NCI-H526 (cell line): ENCODE measurements around the gene KLRC3.
A peak's percentile ranks its signal among the peaks of the same experiment; 100 is the strongest.
"Not testable (repeated sequence)": the region's sequence is repeated elsewhere in the genome, so short reads cannot be mapped to it uniquely, and the experiment has no call there.

Experiments used
- DNase-seq, 2 experiments: peaks; one replicate each; lab custom pipeline; 2025; lab: John Stamatoyannopoulos, UW

Gene KLRC3

GRCh38 chr12:10400829-10401228 lies 19.6 kb downstream of the KLRC3 start:
- no peak for DNase-seq

DNA sequence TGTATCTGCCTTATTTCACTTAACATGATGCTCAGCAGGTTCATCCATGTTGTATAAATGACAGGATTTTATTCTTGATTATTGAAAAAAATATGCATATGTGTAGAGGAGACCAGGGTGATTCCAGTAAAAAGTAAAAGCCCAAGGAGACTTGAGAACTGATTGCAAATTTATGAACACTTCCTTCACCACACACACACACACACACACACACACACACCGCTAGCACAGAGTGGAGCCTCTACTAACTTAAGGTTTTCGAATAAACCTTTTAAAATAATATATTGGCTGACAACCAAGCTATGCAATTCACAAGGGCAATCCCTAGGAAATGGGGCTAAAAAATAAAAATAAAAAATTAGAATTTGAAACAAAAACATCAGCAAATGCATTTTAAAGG lies 22.2 kb downstream of the KLRC3 start:
- DNase-seq, result no peak

DNA sequence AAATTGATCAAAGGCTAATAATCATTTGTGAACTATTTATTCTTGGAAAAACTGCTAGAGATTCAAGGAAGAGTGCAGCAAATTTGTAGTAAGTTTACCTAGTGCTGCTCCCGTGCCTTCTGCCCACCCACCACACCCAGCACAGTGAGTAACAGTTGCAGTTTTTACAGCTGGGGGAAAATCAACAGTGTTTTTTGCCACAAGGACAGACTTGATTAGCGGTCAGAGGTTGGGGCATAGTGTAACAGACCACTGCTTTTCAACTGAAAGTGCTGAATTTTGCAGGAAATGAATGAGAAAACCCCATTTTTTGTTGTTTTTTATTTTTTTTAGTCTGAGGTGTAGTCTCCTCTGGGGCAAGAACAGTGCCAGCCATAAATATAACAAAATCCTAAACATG lies 23.1 kb downstream of the KLRC3 start:
- DNase-seq, result no peak

DNA sequence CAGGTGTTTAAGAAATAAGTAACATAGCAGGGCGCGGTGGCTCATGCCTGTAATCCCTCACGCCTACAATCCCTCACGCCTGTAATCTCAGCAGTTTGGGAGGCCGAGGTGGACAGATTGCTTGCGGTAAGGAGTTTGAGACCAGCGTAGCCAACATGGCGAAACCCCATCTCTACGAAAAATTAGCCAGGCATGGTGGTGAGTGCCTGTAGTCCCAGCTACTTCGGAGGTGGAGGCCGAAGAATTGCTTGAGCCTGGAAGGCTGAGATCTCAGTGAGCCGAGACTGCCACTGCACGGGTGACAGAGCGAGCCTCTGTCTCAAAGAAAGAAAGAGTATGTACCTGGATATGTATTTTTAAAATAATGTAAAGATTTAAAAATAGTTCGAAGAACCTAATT lies 24.2 kb downstream of the KLRC3 start:
- not testable (repeated sequence) for DNase-seq

GRCh38 chr12:10395390-10395998 lies 24.9 kb downstream of the KLRC3 start:
- DNase-seq, result peak; percentile 48 to 74

GRCh38 chr12:10394531-10395152 lies 25.8 kb downstream of the KLRC3 start:
- DNase-seq, result not testable (repeated sequence)

GRCh38 chr12:10393291-10393690 lies 27.1 kb downstream of the KLRC3 start:
- DNase-seq, result no peak

DNA sequence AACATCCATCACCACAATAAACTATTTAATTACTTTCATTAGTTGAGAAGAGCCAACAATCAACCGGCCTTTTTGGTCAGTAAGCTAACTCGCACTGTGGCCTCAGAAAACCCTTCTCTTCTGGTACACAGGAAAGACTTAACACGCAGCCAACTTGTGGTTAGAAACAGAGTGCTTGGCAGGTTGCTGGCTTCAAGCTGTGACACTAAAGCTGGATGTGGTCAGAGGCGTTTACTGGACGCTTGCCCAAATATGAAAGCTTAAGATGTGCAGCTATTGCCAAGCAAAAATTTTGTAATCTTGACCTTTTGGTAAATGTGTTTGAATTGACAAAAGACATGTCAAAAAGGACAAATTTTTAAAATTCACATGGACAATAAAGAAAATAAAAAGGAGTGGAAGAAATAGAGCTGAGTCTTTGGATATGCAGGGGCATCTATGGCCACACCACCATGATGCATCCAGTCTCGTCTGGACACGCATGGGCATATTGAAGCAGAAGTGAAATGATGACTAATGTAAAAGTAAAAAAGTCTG lies 27.9 kb downstream of the KLRC3 start:
- DNase-seq, result no peak

DNA sequence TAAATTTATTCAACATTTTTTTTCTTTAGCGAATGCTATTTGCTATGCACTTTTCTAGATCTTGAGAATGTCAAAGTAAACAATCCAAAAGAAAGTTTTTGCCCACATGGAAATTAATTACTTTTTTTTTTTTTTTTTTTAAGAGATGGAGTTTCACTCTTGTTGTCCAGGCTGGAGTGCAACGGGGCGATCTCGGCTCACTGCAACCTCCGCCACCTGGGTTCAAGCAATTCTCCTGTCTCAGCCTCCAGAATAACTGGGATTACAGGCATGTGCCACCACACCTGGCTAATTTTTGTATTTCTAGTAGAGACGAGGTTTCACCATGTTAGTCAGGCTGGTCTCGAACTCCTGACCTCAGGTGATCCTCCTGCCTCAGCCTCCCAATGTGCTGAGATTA lies 29.4 kb downstream of the KLRC3 start:
- not testable (repeated sequence) for DNase-seq

DNA sequence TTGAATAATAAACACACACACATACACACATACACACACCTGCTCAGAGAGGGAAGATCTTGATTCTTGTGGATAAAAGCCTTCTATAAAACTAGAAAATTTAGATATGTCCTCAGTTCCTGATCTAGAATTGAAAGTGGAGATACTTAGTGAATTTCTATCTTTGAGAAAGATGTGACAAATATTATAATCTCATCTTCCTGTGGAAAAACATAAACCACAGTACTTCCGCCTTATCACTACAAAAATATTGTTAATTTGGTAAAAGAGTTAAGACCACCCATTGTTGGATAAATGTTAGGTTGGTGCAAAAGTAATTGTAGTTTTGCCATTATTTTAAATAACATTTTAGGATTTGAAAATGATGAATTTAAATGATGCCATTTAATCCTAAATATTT lies 30.5 kb downstream of the KLRC3 start, which contains the start of gene KLRK1:
TSS of gene KLRK1 (minus strand) at position 138 of the 400 bp plus-strand sequence. CDS start 1,231 bp downstream, outside the sequence.
- DNase-seq, result no peak

- no peak for DNase-seq
Observed at GRCh38 chr12:10388624-10389413, 31.6 kb downstream of the KLRC3 start.

DNA sequence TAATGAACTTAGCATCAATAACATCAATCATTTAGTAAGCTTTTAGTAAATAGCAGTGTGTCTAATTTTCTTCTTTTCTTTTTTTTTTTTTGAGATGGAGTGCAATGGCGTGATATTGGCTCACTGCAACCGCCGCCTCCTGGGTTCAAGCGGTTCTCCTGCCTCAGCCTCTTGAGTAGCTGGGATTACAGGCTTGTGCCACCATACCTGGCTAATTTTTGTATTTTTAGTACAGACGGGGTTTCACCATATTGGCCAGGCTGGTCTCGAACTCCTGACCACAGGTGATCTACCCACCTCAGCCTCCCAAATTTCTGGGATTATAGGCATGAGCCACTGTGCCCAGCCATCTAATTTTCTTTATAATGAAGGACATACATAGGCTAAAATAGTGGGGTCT lies 32.9 kb downstream of the KLRC3 start:
- DNase-seq, result not testable (repeated sequence)

DNA sequence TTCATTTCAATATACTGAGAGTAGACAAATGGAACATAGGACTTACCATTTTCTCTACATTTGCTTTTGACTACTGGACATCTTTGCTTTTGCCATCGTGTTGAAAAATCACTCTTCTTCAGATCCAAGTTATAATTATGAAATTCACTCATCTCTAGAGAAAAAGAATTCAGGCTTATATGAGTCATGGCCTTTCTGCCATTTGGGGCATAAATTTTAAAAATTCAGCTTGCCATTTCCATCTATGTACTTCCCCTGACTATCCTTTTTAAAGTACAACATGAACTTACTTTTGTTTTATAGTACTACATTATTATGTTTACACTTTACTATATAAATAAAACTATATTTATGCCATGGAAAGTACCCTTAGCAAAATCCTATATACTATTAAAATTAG lies 33.5 kb downstream of the KLRC3 start:
- no peak for DNase-seq

DNA sequence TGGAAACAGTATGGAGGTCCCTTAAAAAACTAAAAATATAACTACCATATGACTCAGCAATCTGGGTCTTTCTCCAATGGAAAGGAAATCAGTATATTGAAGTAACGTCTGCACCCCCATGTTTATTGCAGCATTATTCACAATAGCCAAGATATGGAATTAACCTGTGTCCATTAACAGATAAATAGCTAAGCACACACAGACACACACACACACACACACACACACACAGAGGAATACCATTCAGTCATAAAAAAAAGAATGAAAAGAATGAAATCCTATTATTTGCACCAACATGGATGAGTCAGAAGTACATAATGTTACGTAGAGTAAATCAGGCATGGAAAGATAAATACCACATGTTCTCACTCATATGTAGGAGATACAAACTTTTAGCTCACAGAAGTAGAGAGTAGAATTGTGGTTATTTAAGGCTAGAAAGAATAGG lies 35.2 kb downstream of the KLRC3 start:
- DNase-seq, result no peak

- DNase-seq, result no peak
Observed at GRCh38 chr12:10384191-10384590, 36.2 kb downstream of the KLRC3 start.

GRCh38 chr12:10381928-10382628 lies 38.3 kb downstream of the KLRC3 start:
- no peak for DNase-seq

- DNase-seq, result not testable (repeated sequence)
Observed at GRCh38 chr12:10378737-10379136, 41.7 kb downstream of the KLRC3 start.

- DNase-seq, result no peak
Observed at GRCh38 chr12:10374624-10375018, 45.8 kb downstream of the KLRC3 start.

- no peak for DNase-seq
Observed at GRCh38 chr12:10372559-10372958, 47.8 kb downstream of the KLRC3 start.

DNA sequence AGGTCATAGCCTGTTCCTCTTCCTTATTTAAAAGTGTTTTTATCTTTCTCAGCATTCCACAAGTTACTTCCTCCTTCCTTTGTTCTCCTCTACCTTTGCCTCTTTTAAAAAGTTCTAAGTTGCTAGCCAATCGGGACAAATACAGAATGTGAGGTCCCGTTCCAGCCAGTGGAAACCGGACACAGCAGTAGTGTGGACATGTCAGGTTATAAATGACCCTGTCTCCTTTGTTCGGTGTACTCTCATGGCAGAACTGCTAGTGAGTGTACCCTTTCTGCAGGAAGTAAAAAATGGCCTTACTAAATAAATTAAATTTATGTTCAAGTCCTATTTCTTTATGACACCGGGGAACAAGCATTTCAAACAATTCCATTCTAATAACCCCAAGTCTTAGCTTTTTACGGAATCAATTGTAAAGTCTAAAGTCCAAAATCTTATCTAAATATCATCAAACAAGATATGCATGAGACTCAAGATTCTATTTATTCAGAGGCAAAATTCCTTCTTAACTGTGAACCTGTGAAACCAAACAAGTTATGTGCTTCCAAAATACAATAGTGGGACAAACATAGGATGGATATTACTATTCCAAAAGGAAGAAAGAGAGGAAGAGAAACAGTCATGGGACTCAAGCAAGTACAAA lies 48.4 kb downstream of the KLRC3 start:
- DNase-seq, result not testable (repeated sequence)

- no peak for DNase-seq
Observed at GRCh38 chr12:10369557-10370415, 50.6 kb downstream of the KLRC3 start.
